HG02642 (cell line): ENCODE data around the gene SLC6A9.

ENCODE experiments used
- ATAC-seq: cut with Tn5 transposase; IDR thresholded peaks from one replicate; pipeline ENCODE4 v1.9.1; 2021; ENCODE audit warnings: mild to moderate bottlenecking; ENCODE audit not compliant: unreplicated experiment, poor library complexity

Gene SLC6A9

DNA sequence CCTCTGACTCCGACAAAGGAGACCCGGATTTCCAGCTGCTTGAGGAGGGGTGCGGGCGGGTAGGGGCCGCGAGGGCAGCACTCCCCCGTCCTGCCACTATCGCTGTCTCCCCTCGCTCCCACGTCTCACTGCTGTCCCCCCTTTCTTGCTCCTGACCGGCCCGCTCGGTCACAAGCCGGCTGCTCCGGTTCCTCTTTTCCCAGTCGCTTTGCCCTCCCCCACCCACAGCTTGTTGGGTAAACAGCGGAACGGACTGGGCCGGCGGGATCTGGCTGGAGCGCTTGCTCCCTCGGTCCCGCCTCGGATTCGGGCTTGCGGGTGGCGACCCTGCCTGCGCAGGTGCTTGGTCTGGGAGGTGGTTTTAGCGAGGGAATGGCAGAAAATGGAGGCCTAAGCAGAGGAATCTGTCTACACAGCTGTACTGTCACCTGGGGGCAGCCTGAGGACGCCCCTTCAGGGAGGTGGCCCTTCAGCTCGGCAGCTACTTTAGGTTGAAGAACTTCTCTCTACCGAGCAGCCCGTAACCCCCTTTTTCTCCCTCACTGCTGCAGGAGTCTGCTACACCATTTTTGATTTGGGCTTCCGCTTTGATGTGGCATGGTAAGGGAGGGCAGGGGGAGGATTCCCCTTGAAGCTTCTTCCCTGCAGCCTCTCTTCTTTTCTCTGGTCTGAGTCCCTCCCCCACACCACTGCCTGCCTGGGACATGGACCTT is 55.9 kb downstream of the SLC6A9 start:
- no peak for ATAC-seq

DNA sequence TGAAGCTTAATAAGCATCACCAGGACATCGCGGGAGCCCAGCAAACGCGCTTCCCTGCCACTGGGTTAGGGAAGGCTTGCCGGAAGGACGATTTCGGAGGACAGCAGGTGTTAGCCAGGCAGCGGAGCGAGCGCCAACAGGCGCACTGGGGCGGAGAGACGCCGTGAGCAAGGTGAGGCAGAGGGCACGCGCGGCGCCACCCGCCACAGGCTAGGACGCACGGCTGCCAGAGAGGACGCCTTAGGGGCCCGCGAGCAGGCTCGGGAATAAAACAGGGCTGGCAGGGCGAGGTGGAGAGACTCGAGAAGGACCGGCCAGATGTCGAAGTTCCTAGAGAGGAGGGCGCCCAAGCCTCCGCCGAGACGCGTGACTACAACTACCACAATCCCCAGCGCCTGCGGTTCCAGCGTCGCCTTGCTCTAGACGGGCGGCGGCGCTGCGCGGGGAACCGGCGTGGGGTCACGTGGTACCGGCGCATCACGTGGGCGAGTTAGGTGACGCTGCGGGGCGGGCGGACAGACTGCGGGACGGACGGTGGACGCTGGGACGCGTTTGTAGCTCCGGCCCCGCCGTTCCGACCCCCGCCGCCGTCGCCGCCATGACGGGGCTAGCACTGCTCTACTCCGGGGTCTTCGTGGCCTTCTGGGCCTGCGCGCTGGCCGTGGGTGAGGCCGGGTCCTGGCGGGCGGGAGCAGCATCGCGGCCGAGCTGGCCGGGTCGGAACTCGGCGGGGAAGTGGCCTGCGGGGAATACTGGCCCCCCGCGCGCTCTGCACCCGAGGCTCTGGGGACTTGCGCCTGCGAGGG is 56.6 kb downstream of the SLC6A9 start, which contains the start of gene ATP6V0B:
ATP6V0B (plus strand) TSS at position 518 of the 806 bp plus-strand sequence; CDS start at position 599, 81 bp downstream.
- peak; percentile 75 for ATAC-seq

DNA sequence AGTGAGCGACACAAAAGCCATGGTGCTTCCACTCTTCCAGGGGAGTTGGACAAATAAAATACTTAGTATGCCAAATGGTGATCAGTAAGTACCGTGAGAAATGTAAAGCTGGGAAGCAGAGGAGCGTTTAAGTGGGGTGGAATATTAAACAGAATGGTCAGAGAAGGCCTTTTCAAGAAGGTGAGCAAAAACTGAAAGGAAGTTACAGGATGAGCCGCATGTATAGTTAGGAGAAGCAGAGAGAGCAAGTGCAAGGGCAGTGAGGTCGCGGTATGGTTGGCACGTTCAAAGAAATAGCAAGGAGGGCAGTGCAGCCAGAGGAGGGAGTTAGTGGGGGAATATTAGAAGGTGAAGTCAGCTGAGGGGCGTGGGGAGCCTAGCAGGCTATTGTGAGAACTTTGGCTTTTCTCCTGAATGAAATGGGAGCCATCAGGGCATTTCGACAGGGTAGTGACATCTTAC is 57.2 kb downstream of the SLC6A9 start:
- no peak for ATAC-seq

DNA sequence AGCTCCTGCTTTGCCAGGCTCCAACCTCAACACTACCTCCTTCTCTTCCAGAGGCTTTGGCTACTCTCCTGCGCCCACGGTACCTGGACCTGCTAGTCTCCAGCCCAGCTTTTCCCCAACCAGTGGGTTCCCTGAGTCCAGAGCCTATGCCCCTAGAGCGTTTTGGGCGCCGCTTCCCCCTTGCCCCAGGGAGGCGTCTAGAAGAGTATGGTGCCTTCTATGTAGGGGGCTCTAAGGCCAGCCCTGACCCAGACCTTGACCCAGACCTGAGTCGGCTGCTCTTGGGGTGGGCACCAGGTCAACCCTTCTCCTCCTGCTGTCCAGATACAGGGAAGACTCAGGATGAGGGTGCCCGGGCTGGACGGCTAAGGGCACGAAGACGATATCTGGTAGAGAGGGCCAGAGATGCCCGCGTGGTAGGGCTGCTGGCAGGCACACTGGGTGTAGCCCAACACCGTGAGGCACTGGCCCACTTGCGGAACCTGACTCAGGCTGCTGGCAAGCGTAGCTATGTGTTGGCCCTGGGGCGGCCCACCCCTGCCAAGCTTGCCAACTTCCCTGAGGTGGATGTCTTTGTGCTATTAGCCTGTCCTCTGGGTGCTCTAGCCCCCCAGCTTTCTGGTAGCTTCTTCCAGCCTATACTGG is 59.8 kb downstream of the SLC6A9 start:
- no peak for ATAC-seq

DNA sequence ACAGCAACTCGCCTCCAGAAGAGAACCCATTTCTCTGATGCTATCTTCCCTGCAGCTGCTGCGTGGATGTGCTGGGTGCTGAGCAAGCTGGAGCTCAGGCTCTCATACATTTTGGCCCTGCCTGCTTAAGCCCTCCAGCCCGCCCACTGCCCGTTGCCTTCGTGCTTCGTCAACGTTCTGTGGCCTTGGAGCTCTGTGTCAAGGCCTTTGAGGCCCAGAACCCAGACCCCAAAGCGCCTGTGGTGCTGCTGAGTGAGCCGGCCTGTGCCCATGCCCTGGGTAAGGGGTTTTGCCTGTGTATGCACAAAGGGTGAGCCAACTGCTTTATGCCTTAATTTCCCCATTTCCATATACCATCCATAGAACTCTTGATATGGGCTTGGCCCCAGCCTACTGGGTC is 60.4 kb downstream of the SLC6A9 start:
- ATAC-seq: no peak

DNA sequence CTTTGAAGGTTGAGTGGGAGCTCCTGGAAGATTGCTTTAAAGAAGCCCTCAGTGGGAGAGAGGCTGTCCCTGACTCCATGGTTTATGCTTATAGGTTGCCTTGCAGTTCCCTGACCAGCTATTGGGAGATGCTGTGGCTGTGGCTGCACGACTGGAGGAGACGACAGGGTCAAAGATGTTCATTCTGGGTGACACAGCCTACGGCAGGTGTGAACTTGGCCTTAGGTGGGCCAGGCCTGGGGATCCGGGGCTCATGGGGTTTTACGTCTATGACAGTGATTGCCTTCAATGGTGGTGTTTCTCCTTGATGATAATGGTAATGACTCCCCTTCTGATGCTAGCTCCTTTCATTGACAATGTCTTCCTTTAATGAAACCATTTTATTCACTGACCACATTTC is 60.8 kb downstream of the SLC6A9 start:
- no peak for ATAC-seq

DNA sequence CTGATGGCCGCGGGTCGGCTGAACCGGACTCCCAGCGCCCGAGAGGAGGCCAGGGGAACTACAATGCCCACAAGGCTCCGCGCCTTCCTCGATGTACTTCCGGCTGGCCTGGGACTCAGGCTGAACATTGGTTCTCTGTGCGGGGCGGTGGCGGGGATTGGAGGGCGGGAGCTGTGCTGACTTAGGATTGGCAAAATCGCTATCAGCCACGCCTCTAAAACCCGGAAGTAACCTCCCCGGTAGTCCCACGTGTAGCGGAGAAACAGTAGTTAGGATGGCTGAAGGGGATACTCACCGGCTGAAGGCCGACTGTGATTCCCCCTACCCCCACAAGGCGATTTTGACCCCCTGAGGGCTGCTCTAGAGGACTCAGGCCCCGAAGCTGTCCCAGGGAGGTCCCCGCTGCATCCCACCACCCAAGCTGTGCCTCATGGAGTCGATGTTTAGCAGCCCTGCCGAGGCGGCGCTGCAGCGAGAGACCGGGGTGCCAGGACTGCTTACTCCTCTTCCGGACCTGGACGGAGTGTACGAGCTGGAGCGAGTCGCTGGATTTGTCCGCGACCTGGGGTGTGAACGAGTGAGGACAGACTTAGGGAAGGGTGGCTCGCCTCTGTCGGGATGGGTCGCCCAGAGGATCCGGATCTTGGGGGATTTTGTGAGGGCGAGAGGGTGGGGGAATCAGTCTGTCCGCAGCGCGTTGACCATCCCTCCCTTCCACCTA is 61.4 kb downstream of the SLC6A9 start, which contains the start of gene DPH2:
DPH2 (plus strand) TSS at position 265 of the 721 bp plus-strand sequence; CDS start at position 431, 166 bp downstream.
- ATAC-seq: peak; percentile 81

DNA sequence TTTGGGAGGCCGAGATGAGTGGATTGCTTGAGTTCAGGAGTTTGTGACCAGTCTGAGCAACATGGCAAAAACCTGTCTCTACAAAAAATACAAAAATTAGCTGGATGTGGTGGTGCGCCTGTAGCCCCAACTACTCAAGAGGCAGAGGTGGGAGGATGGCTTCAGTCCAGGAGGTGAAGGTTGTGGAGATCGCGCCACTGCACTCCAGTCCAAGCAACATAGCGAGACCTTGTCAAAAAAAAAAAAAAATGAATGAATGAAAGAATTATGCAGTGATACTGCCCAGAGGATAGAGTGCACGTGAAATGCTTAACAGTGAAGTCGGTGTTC is 61.9 kb downstream of the SLC6A9 start:
- peak; percentile 2 for ATAC-seq

DNA sequence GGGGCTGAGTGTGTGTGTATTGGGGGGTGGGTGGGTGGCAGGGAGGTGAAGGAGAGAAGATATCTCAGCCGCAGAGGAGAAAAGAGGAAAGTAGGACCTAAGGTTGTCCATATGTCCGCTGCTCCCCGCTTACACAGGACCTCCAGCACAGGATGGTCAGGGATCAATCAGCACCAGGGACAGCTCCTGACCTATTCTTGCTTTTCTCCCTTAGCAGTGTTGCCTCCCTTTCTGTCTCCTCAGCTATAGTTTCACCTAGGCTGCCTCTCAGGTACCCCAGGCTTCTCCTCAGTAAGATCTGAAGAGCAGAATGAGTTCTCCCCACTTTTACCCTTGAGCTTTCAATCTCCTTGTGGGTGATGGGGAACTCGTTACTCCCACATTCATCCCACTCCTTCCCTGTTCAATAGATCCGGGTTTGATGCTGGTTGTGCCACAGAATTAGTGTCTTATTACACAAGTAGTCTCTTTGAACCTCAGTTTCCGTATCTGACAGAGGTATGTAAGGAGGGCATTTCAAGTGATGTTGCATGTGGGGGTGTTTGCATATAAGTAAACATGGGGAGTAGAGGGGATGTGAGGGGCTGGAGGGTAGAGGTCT is 62.8 kb downstream of the SLC6A9 start:
- no peak for ATAC-seq

DNA sequence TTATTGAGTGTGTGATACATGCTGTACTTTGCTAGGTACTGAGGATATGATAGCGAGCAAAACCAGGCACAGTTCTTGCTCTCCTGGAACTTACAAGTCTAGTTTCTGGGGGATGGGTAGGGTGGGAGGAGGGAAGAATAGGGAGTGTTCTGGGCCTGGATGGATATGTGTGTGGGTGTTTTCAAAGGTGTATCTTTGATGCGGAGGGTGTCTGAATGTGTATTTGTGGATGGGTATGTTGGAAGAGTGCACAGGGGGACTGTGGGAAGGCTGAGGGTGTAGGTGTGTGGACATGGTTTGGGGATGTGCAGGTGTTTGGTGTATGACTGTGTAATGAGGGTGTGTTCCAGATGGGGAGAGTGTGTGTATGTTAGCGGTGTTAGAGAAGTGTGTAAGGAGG is 65.9 kb downstream of the SLC6A9 start:
- ATAC-seq: no peak

DNA sequence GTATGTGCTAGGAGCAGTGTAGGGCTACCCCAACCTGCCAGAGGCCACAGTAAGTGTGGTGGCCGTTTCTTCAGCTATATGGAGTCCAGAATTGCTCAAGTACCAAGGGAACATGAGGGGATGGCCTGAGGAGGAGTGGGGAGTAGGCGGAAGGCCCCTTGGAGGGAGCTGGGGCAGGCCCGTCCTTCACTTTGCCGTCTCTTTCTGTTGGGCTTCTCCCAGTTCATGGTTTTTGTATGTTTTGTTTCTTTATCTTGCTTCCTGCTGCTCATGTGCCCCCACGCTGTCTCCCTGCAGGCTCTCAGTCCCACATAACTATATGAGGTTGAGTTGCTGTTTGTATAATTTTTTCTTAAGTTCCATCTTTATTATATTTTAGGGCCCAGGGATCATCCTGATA is 67.4 kb downstream of the SLC6A9 start:
- ATAC-seq: no peak

DNA sequence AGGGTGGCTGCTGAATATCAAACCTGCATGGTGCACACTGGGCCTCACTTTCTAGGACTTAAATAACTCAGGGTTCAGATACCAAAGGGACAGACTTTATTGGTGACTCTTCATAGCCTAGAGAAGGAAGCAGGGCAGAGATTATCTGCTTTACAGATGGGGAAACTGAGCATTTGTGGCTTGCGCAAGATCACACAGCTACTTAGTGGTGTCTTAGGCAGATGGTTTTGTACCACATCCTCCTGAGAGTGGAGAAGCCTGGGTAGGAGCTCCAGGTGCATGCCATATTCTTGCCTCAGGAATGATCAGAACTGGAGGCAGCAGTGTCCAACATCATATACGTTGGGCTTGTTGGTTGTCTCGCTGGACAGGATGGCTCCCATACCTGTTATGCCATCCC is 68.3 kb downstream of the SLC6A9 start:
- no peak for ATAC-seq

DNA sequence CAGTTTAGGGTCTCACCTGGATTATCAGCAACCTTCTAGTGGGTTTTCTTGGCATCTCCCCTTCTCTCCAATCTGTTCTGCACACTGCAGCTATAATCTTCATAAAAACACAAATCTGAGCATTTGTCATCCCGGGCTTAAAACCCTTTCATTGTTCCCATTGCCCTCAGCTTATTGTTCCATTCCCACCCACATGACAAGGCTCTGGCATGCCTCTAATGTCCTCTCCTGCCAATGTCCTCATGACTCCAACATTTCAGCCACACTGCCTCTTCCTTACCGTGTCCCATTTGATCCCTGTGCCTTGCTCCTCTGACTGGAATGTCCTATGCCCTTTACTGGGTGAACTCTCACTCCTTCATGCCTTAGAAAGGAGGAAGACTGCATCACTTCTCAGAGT is 68.9 kb downstream of the SLC6A9 start:
- no peak for ATAC-seq

DNA sequence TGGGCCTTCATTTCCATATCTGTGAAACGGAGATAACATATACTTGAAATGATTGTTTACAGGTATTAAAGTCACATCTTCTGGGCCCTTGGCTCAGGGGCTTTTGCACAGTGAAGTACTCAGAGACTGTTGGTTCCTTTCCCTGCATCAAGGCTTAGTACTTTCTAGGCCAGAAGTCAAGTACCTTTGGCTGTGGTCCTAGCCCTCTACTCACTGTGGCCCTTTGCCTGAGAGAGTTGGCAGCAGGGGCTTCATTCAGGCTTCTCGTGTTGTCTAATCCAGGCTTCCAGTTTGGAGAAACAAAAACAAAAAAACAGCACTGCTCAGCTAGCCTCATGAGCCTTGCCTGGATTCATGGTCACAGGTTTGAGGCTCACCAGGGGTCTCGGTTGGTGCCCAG is 69.6 kb downstream of the SLC6A9 start:
- no peak for ATAC-seq

DNA sequence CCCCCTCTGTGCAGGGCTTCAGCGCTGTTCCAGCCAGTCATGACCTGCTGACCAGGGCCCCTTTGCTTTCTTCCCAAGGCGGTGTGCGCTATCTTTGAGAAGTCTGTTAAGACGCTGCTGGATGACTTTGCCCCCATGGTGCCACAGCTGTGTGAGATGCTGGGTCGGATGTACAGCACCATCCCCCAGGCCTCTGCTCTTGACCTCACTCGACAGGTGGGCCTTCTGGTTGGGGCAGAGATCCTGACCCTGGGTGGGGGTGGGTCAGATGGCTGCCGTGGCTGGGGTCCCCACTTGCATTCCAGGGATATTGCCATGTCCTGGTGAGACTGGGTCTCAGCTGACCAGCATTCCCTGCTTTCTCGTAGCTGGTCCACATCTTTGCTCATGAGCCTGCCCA is 70.5 kb downstream of the SLC6A9 start:
- no peak for ATAC-seq

DNA sequence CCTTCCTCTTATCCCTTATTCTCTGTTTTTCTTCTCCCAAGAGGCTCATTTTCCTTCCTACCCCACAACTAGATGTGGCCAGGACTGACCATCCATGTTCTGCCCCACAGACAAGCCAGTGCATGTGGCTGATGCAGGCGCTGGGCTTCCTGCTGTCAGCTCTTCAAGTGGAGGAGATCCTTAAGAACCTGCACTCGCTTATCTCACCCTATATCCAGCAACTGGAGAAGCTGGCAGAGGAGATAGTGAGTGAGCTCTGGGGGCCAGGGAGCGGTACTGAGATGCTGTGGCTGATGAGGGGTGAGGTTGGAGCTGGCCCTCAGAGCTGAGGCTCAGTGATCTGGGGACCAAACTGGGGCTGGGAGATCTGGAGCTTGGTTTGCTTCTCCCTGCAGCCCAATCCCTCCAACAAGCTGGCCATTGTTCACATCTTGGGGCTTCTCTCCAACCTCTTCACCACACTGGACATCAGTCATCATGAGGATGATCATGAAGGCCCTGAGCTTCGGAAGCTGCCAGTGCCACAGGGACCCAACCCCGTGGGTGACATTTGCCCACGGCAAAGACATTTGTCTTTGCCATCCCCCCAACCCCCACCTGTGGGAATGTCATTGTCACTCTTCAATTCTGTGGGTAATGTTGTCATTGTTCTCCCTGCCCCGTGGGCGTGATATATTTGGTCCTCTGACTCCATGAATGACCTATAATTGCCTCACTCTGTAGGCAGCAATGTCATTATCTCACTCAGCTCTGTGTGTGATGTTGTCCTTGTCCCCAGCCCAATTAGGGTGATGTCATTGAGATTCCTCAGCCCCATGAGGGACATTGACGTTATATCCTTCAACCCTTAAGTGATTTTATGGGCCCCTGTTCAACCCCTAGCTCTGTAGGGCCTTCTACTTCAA is 72.7 kb downstream of the SLC6A9 start:
- no peak for ATAC-seq

DNA sequence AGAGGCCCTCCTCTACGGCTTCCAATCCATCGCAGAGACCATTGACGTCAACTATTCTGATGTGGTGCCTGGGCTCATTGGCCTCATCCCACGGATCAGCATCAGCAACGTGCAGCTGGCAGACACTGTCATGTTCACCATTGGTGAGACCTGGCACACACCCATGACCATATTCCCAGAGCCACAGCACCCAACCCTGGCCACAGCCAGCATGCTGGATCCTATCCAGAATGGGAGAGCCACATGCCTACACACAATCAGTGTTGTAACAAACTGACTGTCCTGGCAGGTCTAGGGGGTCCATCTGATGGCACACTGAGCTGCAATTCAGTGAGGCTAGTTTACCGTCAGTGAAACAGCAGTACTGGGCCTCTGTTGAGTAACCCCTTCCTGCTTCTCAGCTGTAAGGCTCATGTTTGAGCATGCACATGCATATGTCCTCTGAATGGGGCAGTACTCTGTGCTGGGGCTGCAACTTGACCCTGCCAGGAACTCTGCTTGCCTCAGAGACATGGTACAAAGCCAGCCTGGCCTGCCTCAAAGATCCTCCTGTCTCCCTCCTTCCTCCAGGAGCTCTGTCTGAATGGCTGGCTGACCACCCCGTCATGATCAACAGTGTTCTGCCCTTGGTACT is 73.7 kb downstream of the SLC6A9 start:
- ATAC-seq: no peak

DNA sequence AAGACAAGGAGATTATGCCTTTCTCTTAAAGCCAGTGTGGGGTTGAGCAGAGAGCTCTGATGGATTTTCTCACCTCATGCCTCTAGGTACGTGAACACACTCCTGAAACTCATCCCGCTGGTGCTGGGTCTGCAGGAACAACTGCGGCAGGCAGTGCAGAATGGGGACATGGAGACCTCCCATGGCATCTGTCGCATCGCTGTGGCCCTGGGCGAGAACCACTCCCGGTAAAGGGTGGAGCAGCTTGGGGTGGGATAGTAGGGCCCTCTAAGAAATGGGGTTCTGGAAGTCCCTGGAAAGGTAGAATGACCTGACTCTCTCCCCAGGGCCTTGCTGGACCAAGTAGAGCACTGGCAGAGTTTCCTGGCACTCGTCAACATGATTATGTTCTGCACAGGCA is 75.0 kb downstream of the SLC6A9 start:
- ATAC-seq: no peak

DNA sequence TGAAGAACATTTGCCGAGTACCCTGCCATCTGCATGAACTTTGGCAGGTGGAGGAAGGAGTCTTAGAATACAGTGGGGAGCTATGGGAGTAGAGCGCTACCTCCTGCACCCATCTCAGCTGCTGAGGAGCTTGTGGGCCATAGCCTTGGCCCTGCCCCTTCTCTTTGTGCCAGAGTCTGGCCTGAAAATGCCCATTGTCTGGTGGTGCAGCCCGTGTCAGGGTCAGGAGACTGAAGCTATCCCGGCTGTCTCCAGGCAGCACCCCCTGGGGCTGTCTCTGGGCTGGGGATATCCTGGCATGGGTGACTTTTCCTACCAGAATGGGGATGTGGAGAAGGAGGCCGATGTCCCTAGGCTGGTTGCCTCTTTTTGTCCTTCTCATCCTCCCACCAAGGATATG is 77.2 kb downstream of the SLC6A9 start:
- ATAC-seq: no peak
